GM13976 (cell line): ENCODE measurements around the gene CD72.
"Not testable (repeated sequence)": the region's sequence is repeated elsewhere in the genome, so short reads cannot be mapped to it uniquely, and the experiment has no call there.

ENCODE experiments used
- DNase-seq: peaks from one replicate; pipeline ENCODE4 v3.0.0; 2012; ENCODE audit warnings: low spot score
- in situ Hi-C: fragments of 300-500 bp; cut with MboI; formaldehyde crosslinking; loops from one replicate; pipeline ENCODE4 v1.12.0; 2022; ENCODE audit warnings: low sequenced_read_pairs, mixed read lengths, inconsistent platforms; ENCODE audit not compliant: unreplicated experiment
- TF ChIP-seq, protein P1 (sequence below): IDR thresholded peaks from 2 replicates; pipeline ENCODE4 v1.5.1; 2012; ENCODE audit warnings: borderline replicate concordance, mild to moderate bottlenecking; ENCODE audit not compliant: insufficient read depth; ENCODE audit errors: extremely low read depth, missing control alignments, control extremely low read depth

The CD72 gene

DNA sequence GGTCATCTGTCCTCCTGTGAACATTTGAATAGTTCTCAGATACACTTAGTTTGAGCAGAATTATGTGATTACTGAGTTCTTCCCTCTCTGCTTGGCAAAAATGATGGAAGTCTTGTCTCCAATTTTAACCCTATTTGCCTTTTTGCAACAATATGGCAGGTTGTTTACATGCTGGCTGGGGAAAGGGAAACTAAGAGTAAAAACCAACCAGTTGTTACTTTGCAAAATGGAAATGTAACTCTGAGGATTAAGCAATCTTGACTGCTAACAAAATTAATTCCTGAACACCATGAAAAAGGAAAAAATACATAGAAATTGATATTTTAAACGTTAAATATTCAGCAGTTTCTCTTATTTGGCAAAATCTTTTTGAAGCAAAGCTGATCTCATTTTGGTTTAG is 21.4 kb upstream of the CD72 start:
- TF ChIP-seq, protein P1, sequence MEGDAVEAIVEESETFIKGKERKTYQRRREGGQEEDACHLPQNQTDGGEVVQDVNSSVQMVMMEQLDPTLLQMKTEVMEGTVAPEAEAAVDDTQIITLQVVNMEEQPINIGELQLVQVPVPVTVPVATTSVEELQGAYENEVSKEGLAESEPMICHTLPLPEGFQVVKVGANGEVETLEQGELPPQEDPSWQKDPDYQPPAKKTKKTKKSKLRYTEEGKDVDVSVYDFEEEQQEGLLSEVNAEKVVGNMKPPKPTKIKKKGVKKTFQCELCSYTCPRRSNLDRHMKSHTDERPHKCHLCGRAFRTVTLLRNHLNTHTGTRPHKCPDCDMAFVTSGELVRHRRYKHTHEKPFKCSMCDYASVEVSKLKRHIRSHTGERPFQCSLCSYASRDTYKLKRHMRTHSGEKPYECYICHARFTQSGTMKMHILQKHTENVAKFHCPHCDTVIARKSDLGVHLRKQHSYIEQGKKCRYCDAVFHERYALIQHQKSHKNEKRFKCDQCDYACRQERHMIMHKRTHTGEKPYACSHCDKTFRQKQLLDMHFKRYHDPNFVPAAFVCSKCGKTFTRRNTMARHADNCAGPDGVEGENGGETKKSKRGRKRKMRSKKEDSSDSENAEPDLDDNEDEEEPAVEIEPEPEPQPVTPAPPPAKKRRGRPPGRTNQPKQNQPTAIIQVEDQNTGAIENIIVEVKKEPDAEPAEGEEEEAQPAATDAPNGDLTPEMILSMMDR, result no peak
- no peak for DNase-seq
- in situ Hi-C loops, result no loop called here

DNA sequence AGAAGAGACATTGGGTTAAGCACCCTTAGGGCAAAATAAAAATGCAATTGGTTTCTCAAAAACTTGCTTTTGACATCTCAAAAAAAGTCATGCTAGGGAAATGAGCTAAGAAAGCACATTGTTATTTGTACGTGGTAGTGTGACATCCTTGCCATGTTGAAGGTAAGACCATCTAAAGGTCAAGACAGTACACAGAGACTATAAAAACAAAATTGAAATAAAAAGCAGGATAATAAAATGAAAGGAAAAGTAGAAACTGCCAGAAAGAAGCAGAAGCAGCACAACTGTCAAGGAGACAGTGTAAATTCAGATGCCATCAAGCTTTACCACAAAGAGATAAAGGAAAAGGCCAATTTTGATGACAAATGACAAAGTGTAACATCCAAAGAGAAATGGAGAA is 21.0 kb upstream of the CD72 start:
- DNase-seq, in situ Hi-C loops: not testable (repeated sequence)

DNA sequence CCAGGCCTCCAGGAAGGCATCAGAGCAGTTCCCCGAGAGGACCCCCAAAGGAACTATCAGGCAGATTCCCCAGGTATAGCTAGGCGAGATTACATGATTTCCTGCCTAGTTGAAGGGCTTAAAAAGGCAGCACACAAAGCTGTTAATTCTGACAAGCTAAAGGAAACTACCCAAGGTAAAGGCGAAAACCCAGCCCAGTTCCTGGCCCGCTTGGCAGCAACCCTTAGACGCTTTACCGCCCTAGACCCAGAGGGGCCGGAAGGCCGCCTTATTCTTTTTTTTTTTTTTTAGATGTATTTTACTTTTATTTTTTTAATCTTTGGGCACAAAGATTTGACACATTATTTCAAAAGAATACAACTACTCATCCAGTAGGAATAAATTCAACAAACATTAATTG is 20.5 kb upstream of the CD72 start:
- in situ Hi-C loops, DNase-seq: not testable (repeated sequence)

DNA sequence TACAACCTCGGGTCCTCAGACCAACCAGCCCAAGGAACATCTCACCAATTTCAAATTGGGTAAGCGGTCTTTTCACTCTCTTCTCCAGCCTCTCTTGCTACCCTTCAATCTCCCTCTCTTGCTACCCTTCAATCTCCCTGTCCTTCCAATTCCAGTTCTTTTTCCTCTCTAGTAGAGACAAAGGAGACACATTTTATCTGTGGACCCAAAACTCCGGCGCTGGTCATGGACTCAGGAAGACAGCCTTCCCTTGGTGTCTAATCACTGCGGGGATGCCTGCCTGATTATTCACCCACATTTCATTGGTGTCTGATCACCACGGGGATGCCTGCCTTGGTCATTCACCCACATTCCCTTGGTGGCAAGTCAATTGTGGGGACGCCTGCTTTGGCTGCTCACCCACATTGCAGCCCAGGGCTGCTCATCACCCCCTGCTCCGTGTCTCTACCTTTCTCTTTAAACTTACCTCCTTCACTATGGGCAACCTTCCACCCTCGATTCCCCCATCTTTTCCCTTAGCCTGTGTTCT is 19.3 kb upstream of the CD72 start:
- in situ Hi-C loops, result not testable (repeated sequence)

DNA sequence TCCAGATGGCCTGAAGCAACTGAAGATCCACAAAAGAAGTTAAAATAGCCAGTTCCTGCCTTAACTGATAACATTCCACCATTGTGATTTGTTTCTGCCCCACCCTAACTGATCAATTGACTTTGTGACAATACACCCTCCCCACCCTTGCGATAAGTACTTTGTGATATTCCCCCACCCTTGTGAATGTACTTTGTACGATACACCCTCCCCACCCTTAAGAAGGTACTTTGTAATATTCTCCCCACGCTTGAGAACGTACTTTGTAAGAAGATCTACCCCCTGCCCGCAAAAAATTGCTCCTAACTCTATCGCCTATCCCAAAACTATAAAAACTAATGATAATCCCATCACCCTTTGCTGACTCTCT is 18.6 kb upstream of the CD72 start:
- DNase-seq, in situ Hi-C loops: not testable (repeated sequence)

More for the DNA sequence above, 19.3 kb upstream of the CD72 start:
- not testable (repeated sequence) for DNase-seq

DNA sequence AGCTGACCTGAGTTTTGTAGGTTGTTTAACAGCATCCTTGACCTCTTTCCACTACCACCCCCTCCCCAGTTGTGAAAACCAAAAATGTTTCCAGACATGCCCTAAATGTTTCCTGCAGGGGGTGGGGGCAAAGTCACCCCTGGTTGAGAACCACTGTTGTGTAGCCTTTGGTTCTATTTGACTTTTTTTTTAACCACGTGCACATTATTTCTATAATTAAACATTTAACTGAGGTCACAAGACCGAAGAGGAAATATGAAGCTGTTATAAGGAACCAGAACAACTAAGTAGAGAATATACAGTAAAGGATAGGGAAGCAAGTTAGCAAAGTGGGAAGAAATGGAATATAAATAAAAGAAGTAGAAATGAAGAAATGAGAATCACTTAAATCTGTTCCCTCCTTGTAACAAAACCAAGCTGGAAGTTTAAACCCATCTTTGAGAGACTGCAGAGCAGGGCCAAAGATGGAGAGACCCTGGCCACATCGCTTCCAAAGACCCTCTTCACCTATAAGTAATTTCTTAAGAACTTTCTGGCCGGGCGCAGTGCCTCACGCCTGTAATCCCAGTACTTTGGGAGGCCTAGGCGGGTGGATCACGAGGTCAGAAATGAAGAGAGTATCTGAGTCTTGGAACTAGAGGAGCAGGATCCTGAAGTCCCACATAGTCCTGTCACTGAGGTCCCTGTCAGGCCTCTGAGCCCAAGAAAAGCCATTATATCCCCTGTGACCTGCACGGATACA is 18.1 kb upstream of the CD72 start:
- DNase-seq, result no peak
- in situ Hi-C loops, result no loop called here
- TF ChIP-seq, protein P1, result no peak

DNA sequence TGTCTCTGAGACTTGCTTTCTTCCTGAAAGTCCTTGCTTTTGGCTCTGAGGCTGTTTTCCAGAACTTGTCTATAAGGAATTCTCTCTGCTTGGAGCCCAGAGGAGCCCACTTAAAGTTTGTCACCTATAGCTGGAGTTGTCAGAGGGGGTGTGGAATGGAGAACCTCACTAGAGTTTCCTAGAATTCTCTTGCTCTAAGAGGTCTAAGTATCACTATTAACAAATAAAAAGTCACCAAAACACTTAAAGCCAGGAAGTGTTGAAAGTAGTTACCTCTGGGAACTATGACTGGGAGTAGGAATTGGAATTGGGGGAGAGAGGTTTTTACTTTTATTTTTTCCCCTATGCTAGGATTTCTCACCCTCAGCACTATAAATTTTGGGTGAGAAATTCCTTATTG is 17.5 kb upstream of the CD72 start:
- in situ Hi-C loops, result no loop called here
- DNase-seq, result no peak
- TF ChIP-seq, protein P1, result no peak

DNA sequence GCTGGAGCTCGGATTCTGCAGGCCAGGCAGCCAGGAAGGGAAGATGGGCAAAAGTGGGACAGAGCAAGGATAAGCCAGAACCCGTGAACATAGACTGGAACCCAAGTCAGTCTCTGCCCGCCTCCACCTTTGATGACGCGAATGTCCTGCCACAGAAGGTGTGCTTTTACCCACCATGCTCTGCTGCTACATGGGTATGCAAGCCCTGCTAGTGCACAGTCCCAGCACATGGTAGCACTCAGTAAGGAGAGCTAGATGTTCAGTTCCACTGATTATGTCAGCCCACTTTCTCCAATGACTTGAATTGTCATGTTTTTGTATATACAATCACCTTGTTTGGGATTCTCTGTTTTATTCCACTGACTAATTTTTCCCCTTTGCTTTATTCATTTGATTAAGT is 11.4 kb upstream of the CD72 start:
- TF ChIP-seq, protein P1, result no peak
- no peak for DNase-seq
- in situ Hi-C loops, result no loop called here

DNA sequence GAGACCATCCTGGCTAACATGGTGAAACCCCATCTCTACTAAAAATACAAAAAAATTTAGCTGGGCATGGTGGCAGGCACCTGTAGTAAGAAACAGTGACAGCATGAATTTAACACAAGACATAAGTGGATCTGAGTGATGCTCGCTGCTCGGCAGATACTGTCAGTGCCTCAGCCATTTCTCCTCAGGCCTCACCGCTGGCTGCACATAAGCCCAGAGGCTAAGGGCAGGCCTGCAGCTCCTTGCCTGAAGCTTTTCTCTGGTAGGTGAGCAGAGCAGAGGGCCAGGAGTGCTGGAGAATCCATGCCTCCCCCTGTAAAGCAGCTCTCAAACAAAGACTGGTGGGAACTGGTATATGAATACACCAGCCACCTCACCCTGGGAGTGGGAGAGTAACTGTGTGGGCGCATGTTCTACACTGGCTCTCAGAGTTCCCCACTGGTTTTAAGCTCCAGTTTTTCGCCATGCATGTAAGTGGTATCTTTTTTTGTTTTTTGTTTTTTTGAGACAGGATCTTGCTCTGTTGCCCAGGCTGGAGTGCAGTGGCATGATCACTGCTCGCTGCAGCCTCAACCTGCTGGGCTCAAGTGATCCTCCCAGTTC is 10.3 kb upstream of the CD72 start:
- in situ Hi-C loops, result no loop called here
- no peak for DNase-seq
- TF ChIP-seq, protein P1, result no peak
